HG03432 (cell line): ENCODE measurements around the gene FGD6.
"Not testable (repeated sequence)": the region's sequence is repeated elsewhere in the genome, so short reads cannot be mapped to it uniquely, and the experiment has no call there.

ENCODE experiments used
- ATAC-seq: cut with Tn5 transposase; IDR thresholded peaks from one replicate; pipeline ENCODE4 v1.9.1; 2021; ENCODE audit warnings: mild to moderate bottlenecking, moderate library complexity; ENCODE audit not compliant: unreplicated experiment

FGD6 gene

GRCh38 chr12:95235621-95236020, 18.4 kb upstream of the FGD6 start:
- ATAC-seq: not testable (repeated sequence)

- ATAC-seq: not testable (repeated sequence)
Measured at GRCh38 chr12:95234187-95234586, 16.9 kb upstream of the FGD6 start.

- no peak for ATAC-seq
Measured at GRCh38 chr12:95231190-95231589, 13.9 kb upstream of the FGD6 start.

GRCh38 chr12:95230313-95230712, 13.0 kb upstream of the FGD6 start:
- no peak for ATAC-seq

- ATAC-seq: no peak
Measured at GRCh38 chr12:95229636-95230035, 12.4 kb upstream of the FGD6 start.

- ATAC-seq: no peak
Measured at GRCh38 chr12:95228617-95229016, 11.3 kb upstream of the FGD6 start.

GRCh38 chr12:95227818-95228356, 10.6 kb upstream of the FGD6 start:
- ATAC-seq: no peak

GRCh38 chr12:95225645-95226212, 8.5 kb upstream of the FGD6 start:
- no peak for ATAC-seq

GRCh38 chr12:95224202-95225170, 7.2 kb upstream of the FGD6 start:
- no peak for ATAC-seq

- no peak for ATAC-seq
Measured at GRCh38 chr12:95220726-95221125, 3.5 kb upstream of the FGD6 start.

- ATAC-seq: no peak
Measured at GRCh38 chr12:95220190-95220589, 2.9 kb upstream of the FGD6 start.

GRCh38 chr12:95218150-95219133, 1.2 kb upstream of the FGD6 start:
- peak; percentile 1 for ATAC-seq

GRCh38 chr12:95216711-95217376, 423 bp downstream of the FGD6 start:
- ATAC-seq: peak; percentile 28

- no peak for ATAC-seq
Measured at GRCh38 chr12:95215949-95216348, 1.3 kb downstream of the FGD6 start.

- no peak for ATAC-seq
Measured at GRCh38 chr12:95214466-95214865, 2.8 kb downstream of the FGD6 start.

- ATAC-seq: no peak
Measured at GRCh38 chr12:95213928-95214327, 3.3 kb downstream of the FGD6 start.

- ATAC-seq: no peak
Measured at GRCh38 chr12:95213119-95213518, 4.1 kb downstream of the FGD6 start.

- no peak for ATAC-seq
Measured at GRCh38 chr12:95212586-95212985, 4.7 kb downstream of the FGD6 start.

GRCh38 chr12:95208678-95209077, 8.6 kb downstream of the FGD6 start:
- no peak for ATAC-seq

GRCh38 chr12:95207407-95207806, 9.9 kb downstream of the FGD6 start:
- no peak for ATAC-seq
